Measurements from ENCODE around the gene DNMT1.

DNA sequence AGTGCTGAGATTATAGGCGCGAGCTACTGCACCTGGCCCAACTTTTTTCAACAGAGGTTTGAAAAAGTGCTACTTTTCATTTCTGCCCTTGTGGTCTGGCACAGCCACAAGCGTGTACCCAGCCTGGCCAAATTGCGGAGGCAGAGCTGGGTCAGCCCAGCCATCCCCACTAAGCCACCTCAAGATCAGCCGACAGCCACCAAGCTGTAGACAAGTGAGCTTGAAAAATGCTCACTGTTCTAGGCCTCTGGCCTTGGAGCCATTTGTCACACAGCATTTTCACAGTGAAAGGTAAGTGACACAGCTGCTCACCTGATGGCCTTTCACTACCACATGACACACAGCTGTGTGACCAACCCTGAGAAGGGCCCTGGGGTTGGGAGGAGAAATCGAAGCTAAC lies 27.3 kb downstream of the DNMT1 start:
- TF ChIP-seq, protein P1, sequence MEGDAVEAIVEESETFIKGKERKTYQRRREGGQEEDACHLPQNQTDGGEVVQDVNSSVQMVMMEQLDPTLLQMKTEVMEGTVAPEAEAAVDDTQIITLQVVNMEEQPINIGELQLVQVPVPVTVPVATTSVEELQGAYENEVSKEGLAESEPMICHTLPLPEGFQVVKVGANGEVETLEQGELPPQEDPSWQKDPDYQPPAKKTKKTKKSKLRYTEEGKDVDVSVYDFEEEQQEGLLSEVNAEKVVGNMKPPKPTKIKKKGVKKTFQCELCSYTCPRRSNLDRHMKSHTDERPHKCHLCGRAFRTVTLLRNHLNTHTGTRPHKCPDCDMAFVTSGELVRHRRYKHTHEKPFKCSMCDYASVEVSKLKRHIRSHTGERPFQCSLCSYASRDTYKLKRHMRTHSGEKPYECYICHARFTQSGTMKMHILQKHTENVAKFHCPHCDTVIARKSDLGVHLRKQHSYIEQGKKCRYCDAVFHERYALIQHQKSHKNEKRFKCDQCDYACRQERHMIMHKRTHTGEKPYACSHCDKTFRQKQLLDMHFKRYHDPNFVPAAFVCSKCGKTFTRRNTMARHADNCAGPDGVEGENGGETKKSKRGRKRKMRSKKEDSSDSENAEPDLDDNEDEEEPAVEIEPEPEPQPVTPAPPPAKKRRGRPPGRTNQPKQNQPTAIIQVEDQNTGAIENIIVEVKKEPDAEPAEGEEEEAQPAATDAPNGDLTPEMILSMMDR (IDR thresholded peaks at IDR 0.05) = no peak
- no peak for TF ChIP-seq EP300 (IDR thresholded peaks at IDR 0.05)
- TF ChIP-seq POLR2A (IDR thresholded peaks at IDR 0.05) = no peak
- no peak for TF ChIP-seq POLR2AphosphoS5 (IDR thresholded peaks at IDR 0.05)
